ENCODE measurements around the gene ADAMTS10. TPM values are rescaled to one million over a fixed set of nuclear protein-coding genes. Genes with fewer than 3 reads are reported as not detected.

The ADAMTS10 gene
- total and polyA plus RNA-seq, 2 donors (not counting 3 experiments of a cell fraction or from before 2014, with no cell fraction given) = 15.8 to 17.4 TPM

GRCh38 chr19:8601796-8602195 is 8.7 kb downstream of the ADAMTS10 start:
- CTCF ChIA-PET = interaction anchor here (1.5 kb wide), 1 partner anchor 12 kb away, joined by 3 read pairs; no protein-coding TSS in a partner anchor
- intact Hi-C loops (cut with micrococcal nuclease) = no loop called here
- dilution Hi-C loops (cut with MboI; ENCODE audit: extremely low pct_ligation_motif_present, low sequenced_read_pairs) = no loop called here
- POLR2A ChIA-PET = no interaction called here
- TF ChIP-seq EZH2 (IDR thresholded peaks at IDR 0.05; ENCODE audit: borderline replicate concordance, low read depth, low read length, severe bottlenecking) (no peak), MYC (IDR thresholded peaks at IDR 0.05; ENCODE audit: low read depth, low read length) (no peak), POLR2A (IDR thresholded peaks at IDR 0.05; ENCODE audit: low read depth, low read length) (no peak), POLR2AphosphoS5 (IDR thresholded peaks at IDR 0.05; ENCODE audit: insufficient read depth, low read depth, low read length) (no peak), MAX (IDR thresholded peaks at IDR 0.05; ENCODE audit: insufficient read depth, insufficient read length) (no peak), JUN (IDR thresholded peaks at IDR 0.05; ENCODE audit: borderline replicate concordance, insufficient read depth, insufficient read length, low read depth) (no peak), GATA2 (IDR thresholded peaks at IDR 0.05; ENCODE audit: insufficient read depth, insufficient read length, low read depth, low read length) (no peak), FOS (IDR thresholded peaks at IDR 0.05; ENCODE audit: borderline replicate concordance, insufficient read depth, low read length) (no peak), CTCF (IDR thresholded peaks at IDR 0.05; ENCODE audit: extremely low read depth in 1 of 2, insufficient read depth in 1 of 2, low read depth in 1 of 2, low read length in 2 of 2) (no peak)
- Histone ChIP-seq H3K4me1 (ENCODE audit: control insufficient read depth, extremely low read depth, insufficient read depth, low read length) (no peaks in the 10 kb centered on the region), H3K9ac (replicated peaks; ENCODE audit: extremely low read depth, insufficient read depth, low read length) (no peak overlapping the region), H3K27ac (ENCODE audit: insufficient read depth, low read depth, low read length) (no peak overlapping the region), H3K79me2 (ENCODE audit: control insufficient read depth, insufficient read depth, low read length) (no peaks in the 10 kb centered on the region), H3K9me3 (replicated peaks; ENCODE audit: control insufficient read depth, insufficient read depth, low read length) (no peaks in the 10 kb centered on the region), H3K4me2 (ENCODE audit: insufficient read depth, low read length) (no peak overlapping the region), H4K20me1 (replicated peaks; ENCODE audit: control insufficient read depth, extremely low read depth, insufficient read depth, low read length) (no peaks in the 10 kb centered on the region), H3K4me3 (replicated peaks in 1 of 3; ENCODE audit: insufficient read depth in 1 of 3, low read depth in 1 of 3, low read length in 3 of 3) (no peak overlapping the region), H3K27me3 (ENCODE audit: control insufficient read depth in 2 of 2, insufficient read depth in 2 of 2, low read length in 2 of 2) (no peaks in the 10 kb centered on the region), H3K9me1 (replicated peaks; ENCODE audit: control insufficient read depth, extremely low read depth, insufficient read depth, low read length) (no peaks in the 10 kb centered on the region), H2AFZ (ENCODE audit: low read depth, low read length) (no peak overlapping the region), H3K36me3 (ENCODE audit: control insufficient read depth in 2 of 2, extremely low read depth in 1 of 2, insufficient read depth in 2 of 2, low read length in 2 of 2) (no peaks in the 10 kb centered on the region)
- no peak for DNase-seq (ENCODE audit: low read depth, low spot score)
- FAIRE-seq = no peak
- BruUV-seq (replicated peaks) = no TSS peak

All from endothelial cell of umbilical vein (primary cell).